ENCODE data around the gene EIPR1.

- TF ChIP-seq CTCF (conservative IDR thresholded peaks at IDR 0.05 in 1 of 2, IDR thresholded peaks at IDR 0.05 in 1 of 2; ENCODE audit: extremely low read depth in 1 of 2, insufficient read depth in 1 of 2, low read depth in 1 of 2, low read length in 2 of 2) = no peak
- TF ChIP-seq EZH2 (IDR thresholded peaks at IDR 0.05; ENCODE audit: borderline replicate concordance, low read length) = no peak
Observed at GRCh38 chr2:3368261-3368722, 9.3 kb downstream of the EIPR1 start.

All from mammary epithelial cell (primary cell).